ENCODE data around the gene ATP2B3. TPM values are rescaled to one million over a fixed set of nuclear protein-coding genes. Genes with fewer than 3 reads are reported as not detected.

Gene ATP2B3
- polyA plus RNA-seq, 1 donor (not counting 4 experiments of a cell fraction or from before 2014, with no cell fraction given) = not detected

- Histone ChIP-seq H4K20me1 (ENCODE audit: control insufficient read depth, extremely low read depth, insufficient read depth, low read length) (no peaks in the 10 kb centered on the region), H3K9me1 (ENCODE audit: control insufficient read depth, extremely low read depth, insufficient read depth, low read length) (no peaks in the 10 kb centered on the region), H3K27ac (ENCODE audit: control insufficient read depth, insufficient read depth, low read length) (no peak overlapping the region), H3K79me2 (ENCODE audit: control insufficient read depth, insufficient read depth, low read length) (no peaks in the 10 kb centered on the region), H3K9ac (ENCODE audit: control insufficient read depth, extremely low read depth, insufficient read depth, low read length) (no peak overlapping the region), H2AFZ (ENCODE audit: control insufficient read depth, low read length) (no peak overlapping the region), H3K9me3 (ENCODE audit: control insufficient read depth, low read depth, low read length) (no peaks in the 10 kb centered on the region), H3K4me2 (ENCODE audit: control insufficient read depth, extremely low read depth, insufficient read depth, low read depth, low read length) (no peak overlapping the region), H3K4me3 (ENCODE audit: control insufficient read depth in 2 of 3, extremely low read depth in 1 of 3, insufficient read depth in 2 of 3, low read depth in 1 of 3, low read length in 3 of 3) (no peak overlapping the region), H3K36me3 (ENCODE audit: control insufficient read depth in 2 of 2, extremely low read depth in 1 of 2, insufficient read depth in 2 of 2, low read length in 2 of 2) (no peaks in the 10 kb centered on the region), H3K4me1 (ENCODE audit: control insufficient read depth, extremely low read depth, insufficient read depth, low read length) (no peaks in the 10 kb centered on the region), H3K27me3 (ENCODE audit: control insufficient read depth, extremely low read depth, insufficient read depth, low read length) (no peaks in the 10 kb centered on the region)
- dilution Hi-C loops (cut with MboI; ENCODE audit: extremely low pct_ligation_motif_present, low sequenced_read_pairs) = no loop called here
- FAIRE-seq (no peak), DNase-seq (ENCODE audit: low read depth, low spot score) (no peak)
- TF ChIP-seq CTCF (optimal IDR thresholded peaks at IDR 0.05 in 1 of 3, IDR thresholded peaks at IDR 0.05 in 1 of 3, conservative IDR thresholded peaks at IDR 0.05 in 1 of 3; ENCODE audit: extremely low read depth in 1 of 3, insufficient read depth in 2 of 3, low read length in 3 of 3) = no peak
These were observed 29.8 kb upstream of the ATP2B3 start for GRCh38 chrX:153487590-153488071.

GRCh38 chrX:153488231-153488914 is 29.1 kb upstream of the ATP2B3 start:
- Histone ChIP-seq H3K4me2 (ENCODE audit: control insufficient read depth, extremely low read depth, insufficient read depth, low read depth, low read length) (no peak overlapping the region), H3K9me3 (ENCODE audit: control insufficient read depth, low read depth, low read length) (no peaks in the 10 kb centered on the region), H3K79me2 (ENCODE audit: control insufficient read depth, insufficient read depth, low read length) (no peaks in the 10 kb centered on the region), H3K36me3 (ENCODE audit: control insufficient read depth in 2 of 2, extremely low read depth in 1 of 2, insufficient read depth in 2 of 2, low read length in 2 of 2) (no peaks in the 10 kb centered on the region), H3K9me1 (ENCODE audit: control insufficient read depth, extremely low read depth, insufficient read depth, low read length) (no peaks in the 10 kb centered on the region), H3K27me3 (ENCODE audit: control insufficient read depth, extremely low read depth, insufficient read depth, low read length) (no peaks in the 10 kb centered on the region), H3K27ac (ENCODE audit: control insufficient read depth, insufficient read depth, low read length) (no peak overlapping the region), H3K4me1 (ENCODE audit: control insufficient read depth, extremely low read depth, insufficient read depth, low read length) (no peaks in the 10 kb centered on the region), H3K9ac (ENCODE audit: control insufficient read depth, extremely low read depth, insufficient read depth, low read length) (no peak overlapping the region), H4K20me1 (ENCODE audit: control insufficient read depth, extremely low read depth, insufficient read depth, low read length) (no peaks in the 10 kb centered on the region), H2AFZ (ENCODE audit: control insufficient read depth, low read length) (no peak overlapping the region), H3K4me3 (ENCODE audit: control insufficient read depth in 2 of 3, extremely low read depth in 1 of 3, insufficient read depth in 2 of 3, low read depth in 1 of 3, low read length in 3 of 3) (no peak overlapping the region)
- DNase-seq (ENCODE audit: low read depth, low spot score) (no peak), FAIRE-seq (no peak)
- dilution Hi-C loops (cut with MboI; ENCODE audit: extremely low pct_ligation_motif_present, low sequenced_read_pairs) = no loop called here
- TF ChIP-seq EZH2 (IDR thresholded peaks at IDR 0.05; ENCODE audit: low read length) (no peak), CTCF (optimal IDR thresholded peaks at IDR 0.05 in 1 of 3, IDR thresholded peaks at IDR 0.05 in 1 of 3, conservative IDR thresholded peaks at IDR 0.05 in 1 of 3; ENCODE audit: extremely low read depth in 1 of 3, insufficient read depth in 2 of 3, low read length in 3 of 3) (no peak)

All from keratinocyte (primary cell).